Prostate gland (tissue), 2 donors: ENCODE results near the gene SLCO1B3. TPM values are rescaled to one million over a fixed set of nuclear protein-coding genes. Genes with fewer than 3 reads are reported as not detected.
A peak's percentile ranks its signal among the peaks of the same experiment; 100 is the strongest.

Experiments used
- DNase-seq: peaks from one replicate; pipeline ENCODE4 v3.0.0-alpha.2; 2019; ENCODE audit warnings: low spot score
- H3K27ac ChIP-seq, 2 donors: fragments of 200-600 bp; sonication (generic); 2 replicates each; pipeline ENCODE4 v1.5.1; 2017 to 2019
- H3K27me3 ChIP-seq: fragments of 200-600 bp; sonication (generic); replicated peaks from 2 replicates; pipeline ENCODE4 v1.5.1; 2019; ENCODE audit not compliant: insufficient read depth
- H3K36me3 ChIP-seq, 2 donors: fragments of 200-600 bp; sonication (generic); 1 replicate in 1 of 2; 2 replicates in 1 of 2; pipeline versions ENCODE4 v1.5.1 to v1.8.1; 2017 to 2019
- H3K4me1 ChIP-seq: fragments of 200-600 bp; sonication (generic); replicated peaks from 2 replicates; pipeline ENCODE4 v1.5.1; 2019
- H3K4me3 ChIP-seq, 2 donors: fragments of 200-600 bp; sonication (generic); 2 replicates each; pipeline ENCODE4 v1.5.1; 2017 to 2019
- H3K9me3 ChIP-seq: fragments of 200-600 bp; sonication (generic); 2 replicates; pipeline ENCODE4 v1.5.1; 2017
- POLR2A ChIP-seq: fragments of 450-650 bp; IDR thresholded peaks from one replicate; pipeline ENCODE4 v1.6.1; 2016; ENCODE audit warnings: antibody characterized with exemption, mild to moderate bottlenecking
- POLR2AphosphoS5 ChIP-seq: sonication (generic); formaldehyde crosslinking; IDR thresholded peaks from one replicate; pipeline ENCODE4 v1.6.1; 2017; ENCODE audit warnings: antibody characterized with exemption
- WGBS: methylation state at CpG from one replicate; pipeline ENCODE4 v1.1.5; 2018; 5-methylcytosine and 5-hydroxymethylcytosine counted together
- intact Hi-C: fragments of 100-400 bp; cut with DNase I; formaldehyde crosslinking; loops from one replicate; pipeline ENCODE4 v1.14.2; 2022
- total RNA-seq, 2 donors: library from RNA; depleted of rRNA; stranded (reverse); fragments of >200 nt; gene quantifications; one replicate each; pipeline ENCODE4 v1.1.0, GENCODE V29; 2016
- TF ChIP-seq, protein P1 (sequence below), 4 experiments: fragments of 200-600 bp in 2 of 4; fragments of 450-650 bp in 2 of 4; sonication (generic) in 2 of 4; IDR thresholded peaks; 1 replicate in 3 of 4; 2 replicates in 1 of 4; pipeline ENCODE4 v1.5.1; 2016 to 2019; ENCODE audit warnings: antibody characterized with exemption in 4 of 4, mild to moderate bottlenecking in 2 of 4, moderate library complexity in 2 of 4

The SLCO1B3 gene
- total RNA-seq, 2 donors from 2014 or later = 0.27 TPM; not detected in 1

DNA sequence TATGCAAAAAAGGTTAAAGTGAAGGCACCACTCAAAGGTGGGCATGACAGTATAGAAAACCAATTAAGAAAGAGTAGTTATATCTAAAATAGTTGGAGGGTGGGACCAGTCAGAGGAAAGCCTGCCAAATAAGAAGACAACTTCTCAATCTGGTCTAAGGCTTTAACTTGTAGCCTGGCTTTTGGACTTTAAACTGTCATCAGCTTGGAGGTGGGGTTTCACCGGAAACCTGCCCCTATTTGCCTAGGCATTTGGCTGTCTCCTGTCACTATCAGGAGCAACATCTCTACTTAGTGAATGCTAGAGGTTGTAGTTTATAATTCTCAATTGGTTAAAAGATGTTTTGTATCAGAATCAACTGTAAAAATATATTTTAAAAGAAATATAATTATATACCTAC lies 107.3 kb downstream of the SLCO1B3 start:
- TF ChIP-seq POLR2A = no peak
- TF ChIP-seq POLR2AphosphoS5 = no peak
- TF ChIP-seq, protein P1, sequence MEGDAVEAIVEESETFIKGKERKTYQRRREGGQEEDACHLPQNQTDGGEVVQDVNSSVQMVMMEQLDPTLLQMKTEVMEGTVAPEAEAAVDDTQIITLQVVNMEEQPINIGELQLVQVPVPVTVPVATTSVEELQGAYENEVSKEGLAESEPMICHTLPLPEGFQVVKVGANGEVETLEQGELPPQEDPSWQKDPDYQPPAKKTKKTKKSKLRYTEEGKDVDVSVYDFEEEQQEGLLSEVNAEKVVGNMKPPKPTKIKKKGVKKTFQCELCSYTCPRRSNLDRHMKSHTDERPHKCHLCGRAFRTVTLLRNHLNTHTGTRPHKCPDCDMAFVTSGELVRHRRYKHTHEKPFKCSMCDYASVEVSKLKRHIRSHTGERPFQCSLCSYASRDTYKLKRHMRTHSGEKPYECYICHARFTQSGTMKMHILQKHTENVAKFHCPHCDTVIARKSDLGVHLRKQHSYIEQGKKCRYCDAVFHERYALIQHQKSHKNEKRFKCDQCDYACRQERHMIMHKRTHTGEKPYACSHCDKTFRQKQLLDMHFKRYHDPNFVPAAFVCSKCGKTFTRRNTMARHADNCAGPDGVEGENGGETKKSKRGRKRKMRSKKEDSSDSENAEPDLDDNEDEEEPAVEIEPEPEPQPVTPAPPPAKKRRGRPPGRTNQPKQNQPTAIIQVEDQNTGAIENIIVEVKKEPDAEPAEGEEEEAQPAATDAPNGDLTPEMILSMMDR (IDR thresholded peaks at IDR 0.05) = no peak
- intact Hi-C loops = no loop called here
- H3K4me1 ChIP-seq = no peaks in the 10 kb centered on the region
- DNase-seq = no peak
- no peaks in the 10 kb centered on the region for H3K36me3 ChIP-seq
- H3K4me3 ChIP-seq = no peak overlapping the region
- no peak overlapping the region for H3K27ac ChIP-seq
- H3K9me3 ChIP-seq = no peaks in the 10 kb centered on the region
- WGBS = 94% methylated on average over 1 of the region's 1 CpG
- H3K27me3 ChIP-seq = no peaks in the 10 kb centered on the region

DNA sequence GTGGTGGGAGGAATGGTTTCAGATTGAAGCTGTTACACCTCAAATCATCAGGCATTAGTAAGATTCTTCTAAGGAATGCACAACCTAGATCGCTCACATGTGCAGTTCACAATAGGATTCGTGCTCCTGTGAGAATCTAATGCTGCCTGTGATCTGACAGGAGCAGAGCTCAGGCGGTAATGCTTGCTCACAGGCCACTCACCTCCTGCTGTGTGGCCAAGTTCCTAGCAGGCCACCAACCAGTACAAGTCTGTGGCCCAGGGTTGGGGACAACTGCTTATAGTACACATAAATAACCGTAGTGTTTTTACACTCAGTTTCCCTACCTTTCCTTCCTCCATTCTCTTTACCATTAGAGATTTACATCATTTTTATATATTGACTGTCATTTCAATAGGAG lies 121.4 kb downstream of the SLCO1B3 start:
- Histone ChIP-seq H3K4me3 (no peak overlapping the region), H3K27ac (no peak overlapping the region), H3K27me3 (no peaks in the 10 kb centered on the region), H3K4me1 (no peaks in the 10 kb centered on the region), H3K9me3 (no peaks in the 10 kb centered on the region), H3K36me3 (no peaks in the 10 kb centered on the region)
- 79% methylated on average over 4 of the region's 4 CpGs for WGBS
- no peak for DNase-seq
- intact Hi-C loops = no loop called here
- TF ChIP-seq, protein P1 (IDR thresholded peaks at IDR 0.05) = no peak
- no peak for TF ChIP-seq POLR2A
- TF ChIP-seq POLR2AphosphoS5 = no peak

DNA sequence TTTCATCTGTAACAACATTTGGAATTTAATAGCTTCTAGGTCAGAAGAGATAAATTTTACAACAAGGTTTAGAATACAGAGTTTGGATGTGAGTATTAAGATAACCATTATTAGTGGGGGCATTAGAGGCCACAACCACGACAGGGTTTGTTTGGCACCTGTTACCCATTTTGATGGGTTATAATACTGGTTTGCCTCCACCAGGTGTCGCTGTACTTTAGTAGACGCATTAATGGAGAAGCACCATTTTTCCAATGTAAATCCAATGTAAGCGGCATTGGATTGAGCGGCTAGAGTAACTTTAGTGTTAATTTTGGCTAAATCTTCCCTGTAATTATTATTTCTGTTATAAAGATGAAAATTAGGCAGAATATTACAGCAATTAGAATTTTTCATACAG lies 136.2 kb downstream of the SLCO1B3 start:
- WGBS = 43% methylated on average over 5 of the region's 5 CpGs
- Histone ChIP-seq H3K4me3 (no peak overlapping the region), H3K27me3 (no peaks in the 10 kb centered on the region), H3K27ac (no peak overlapping the region), H3K36me3 (no peaks in the 10 kb centered on the region), H3K4me1 (no peaks in the 10 kb centered on the region), H3K9me3 (no peaks in the 10 kb centered on the region)
- TF ChIP-seq POLR2AphosphoS5 (no peak), POLR2A (no peak)
- TF ChIP-seq, protein P1 (IDR thresholded peaks at IDR 0.05) = peak in 2 of 4 experiments; percentile 37 to 62
- no peak for DNase-seq
- intact Hi-C loops = no loop called here

DNA sequence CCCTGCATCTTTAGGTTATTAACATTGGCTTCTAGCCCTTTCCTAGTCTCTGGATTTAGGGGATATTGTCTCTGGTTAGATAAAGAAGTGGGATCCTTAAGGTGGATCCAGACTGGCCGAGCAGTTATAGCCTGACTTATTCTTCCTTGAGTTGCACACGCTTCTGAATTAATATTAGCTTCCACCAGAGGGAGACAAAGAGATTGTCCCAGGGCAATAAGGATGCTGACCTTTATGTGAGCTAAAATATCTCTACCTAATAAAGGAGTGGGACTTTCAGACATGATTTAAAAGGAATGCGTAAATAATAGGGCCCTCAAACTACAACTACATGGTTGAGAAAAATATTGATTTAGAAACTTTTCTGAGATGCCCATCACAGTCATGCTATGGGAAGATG lies 139.7 kb downstream of the SLCO1B3 start:
- TF ChIP-seq POLR2A = no peak
- TF ChIP-seq, protein P1 (IDR thresholded peaks at IDR 0.05) = peak in 2 of 4 experiments; percentile 33 to 40
- Histone ChIP-seq H3K27ac (no peak overlapping the region), H3K4me1 (no peaks in the 10 kb centered on the region), H3K9me3 (no peaks in the 10 kb centered on the region), H3K27me3 (no peaks in the 10 kb centered on the region), H3K4me3 (no peak overlapping the region), H3K36me3 (no peaks in the 10 kb centered on the region)
- 69% methylated on average over 3 of the region's 3 CpGs for WGBS
- DNase-seq = no peak
- intact Hi-C loops = no loop called here

DNA sequence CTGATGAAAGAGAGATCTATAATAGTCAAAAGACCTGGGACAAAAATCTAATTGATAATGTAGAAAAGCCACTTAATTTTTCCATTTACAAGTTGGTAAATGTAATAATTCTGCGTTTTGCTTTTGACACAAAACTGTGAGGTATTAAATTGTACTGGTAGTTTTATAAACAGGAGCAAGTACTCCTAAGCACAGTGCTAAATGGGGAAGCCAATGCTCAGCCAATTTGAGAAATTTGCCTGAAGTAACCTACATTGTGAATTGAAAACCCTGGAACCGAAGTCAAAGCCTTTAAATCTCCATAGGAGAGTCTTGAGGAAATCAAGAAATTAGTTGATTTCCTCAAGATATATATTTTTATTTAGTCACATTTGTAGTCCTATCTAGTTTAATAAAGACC lies 152.8 kb downstream of the SLCO1B3 start:
- Histone ChIP-seq H3K27ac (peak overlapping the region in 1 of 2 donors; percentile 18), H3K9me3 (no peaks in the 10 kb centered on the region), H3K27me3 (no peaks in the 10 kb centered on the region), H3K4me1 (no peaks in the 10 kb centered on the region), H3K4me3 (no peak overlapping the region), H3K36me3 (no peaks in the 10 kb centered on the region)
- intact Hi-C loops = no loop called here
- TF ChIP-seq POLR2A (no peak), POLR2AphosphoS5 (no peak)
- TF ChIP-seq, protein P1 (IDR thresholded peaks at IDR 0.05) = no peak
- 67% methylated on average over 2 of the region's 2 CpGs for WGBS
- DNase-seq = no peak
